ENCODE data around the gene ANKRD33B. TPM values are rescaled to one million over a fixed set of nuclear protein-coding genes. Genes with fewer than 3 reads are reported as not detected.

The ANKRD33B gene
- total RNA-seq, 1 donor from 2014 or later = 14.2 TPM

DNA sequence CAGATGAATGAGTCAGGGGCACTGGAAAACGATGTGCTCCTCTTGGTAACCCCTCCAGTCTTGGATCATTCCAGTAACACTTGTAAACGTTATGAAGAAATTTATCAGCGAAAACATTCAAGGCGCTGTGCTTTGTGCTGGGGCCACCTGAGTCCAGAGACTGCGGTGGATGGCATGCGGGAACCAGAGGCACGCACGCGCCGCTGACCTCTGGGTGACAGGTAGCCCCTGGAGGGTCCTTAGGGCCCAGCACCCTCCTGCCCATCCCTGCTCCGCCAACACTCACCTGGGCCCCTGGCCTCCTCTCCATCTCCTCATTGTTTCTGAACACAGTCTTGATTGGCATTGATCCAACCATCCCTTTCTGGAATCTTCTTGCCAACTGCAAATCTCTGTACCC is 110.2 kb downstream of the ANKRD33B start:
- peaks cover 0 to under 1% of the 10 kb centered on the region in 2 donors for H3K36me3 ChIP-seq
- H3K4me1 ChIP-seq = no peaks in the 10 kb centered on the region
- no peak overlapping the region for H3K27ac ChIP-seq
- H3K4me3 ChIP-seq = no peak overlapping the region
- H3K9me3 ChIP-seq = no peaks in the 10 kb centered on the region
- TF ChIP-seq, protein P1, sequence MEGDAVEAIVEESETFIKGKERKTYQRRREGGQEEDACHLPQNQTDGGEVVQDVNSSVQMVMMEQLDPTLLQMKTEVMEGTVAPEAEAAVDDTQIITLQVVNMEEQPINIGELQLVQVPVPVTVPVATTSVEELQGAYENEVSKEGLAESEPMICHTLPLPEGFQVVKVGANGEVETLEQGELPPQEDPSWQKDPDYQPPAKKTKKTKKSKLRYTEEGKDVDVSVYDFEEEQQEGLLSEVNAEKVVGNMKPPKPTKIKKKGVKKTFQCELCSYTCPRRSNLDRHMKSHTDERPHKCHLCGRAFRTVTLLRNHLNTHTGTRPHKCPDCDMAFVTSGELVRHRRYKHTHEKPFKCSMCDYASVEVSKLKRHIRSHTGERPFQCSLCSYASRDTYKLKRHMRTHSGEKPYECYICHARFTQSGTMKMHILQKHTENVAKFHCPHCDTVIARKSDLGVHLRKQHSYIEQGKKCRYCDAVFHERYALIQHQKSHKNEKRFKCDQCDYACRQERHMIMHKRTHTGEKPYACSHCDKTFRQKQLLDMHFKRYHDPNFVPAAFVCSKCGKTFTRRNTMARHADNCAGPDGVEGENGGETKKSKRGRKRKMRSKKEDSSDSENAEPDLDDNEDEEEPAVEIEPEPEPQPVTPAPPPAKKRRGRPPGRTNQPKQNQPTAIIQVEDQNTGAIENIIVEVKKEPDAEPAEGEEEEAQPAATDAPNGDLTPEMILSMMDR (IDR thresholded peaks at IDR 0.05) = no peak
- TF ChIP-seq POLR2AphosphoS5 (IDR thresholded peaks at IDR 0.05; ENCODE audit: insufficient read depth in 1 of 2, low read depth in 1 of 2) (no peak), POLR2A (IDR thresholded peaks at IDR 0.05) (no peak)
- H3K27me3 ChIP-seq = no peaks in the 10 kb centered on the region
- intact Hi-C loops (cut with DNase I) = no loop called here
- no peak for DNase-seq (ENCODE audit: extremely low spot score in 2 of 2)

DNA sequence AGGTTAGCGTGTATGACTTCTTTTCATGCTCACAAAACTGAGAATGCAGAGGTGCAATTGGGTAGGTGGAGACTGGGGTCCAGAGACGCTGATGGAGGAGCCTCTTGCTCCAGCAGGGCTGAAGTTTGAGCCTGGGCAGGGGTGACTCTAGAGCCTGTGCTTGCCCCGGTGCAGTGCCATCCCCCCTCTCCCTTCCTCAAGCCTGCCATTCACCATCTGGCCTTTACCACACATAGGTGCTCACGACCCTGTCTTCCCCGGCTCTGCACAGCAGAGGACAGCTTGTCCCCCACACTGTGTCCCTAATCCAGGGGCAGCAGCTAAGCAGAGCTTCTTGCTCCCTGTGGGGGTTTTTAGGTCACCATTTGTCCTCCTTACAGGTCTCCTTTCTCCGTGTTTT is 110.7 kb downstream of the ANKRD33B start:
- Histone ChIP-seq H3K4me1 (no peaks in the 10 kb centered on the region), H3K9me3 (no peaks in the 10 kb centered on the region), H3K4me3 (no peak overlapping the region), H3K27ac (no peak overlapping the region), H3K27me3 (no peaks in the 10 kb centered on the region), H3K36me3 (peaks cover 4 to 6% of the 10 kb centered on the region in 2 donors)
- intact Hi-C loops (cut with DNase I) = no loop called here
- TF ChIP-seq, protein P1 (IDR thresholded peaks at IDR 0.05) = no peak
- TF ChIP-seq POLR2AphosphoS5 (IDR thresholded peaks at IDR 0.05; ENCODE audit: insufficient read depth in 1 of 2, low read depth in 1 of 2) (no peak), POLR2A (IDR thresholded peaks at IDR 0.05) (no peak)
- DNase-seq (ENCODE audit: extremely low spot score in 2 of 2) = no peak

DNA sequence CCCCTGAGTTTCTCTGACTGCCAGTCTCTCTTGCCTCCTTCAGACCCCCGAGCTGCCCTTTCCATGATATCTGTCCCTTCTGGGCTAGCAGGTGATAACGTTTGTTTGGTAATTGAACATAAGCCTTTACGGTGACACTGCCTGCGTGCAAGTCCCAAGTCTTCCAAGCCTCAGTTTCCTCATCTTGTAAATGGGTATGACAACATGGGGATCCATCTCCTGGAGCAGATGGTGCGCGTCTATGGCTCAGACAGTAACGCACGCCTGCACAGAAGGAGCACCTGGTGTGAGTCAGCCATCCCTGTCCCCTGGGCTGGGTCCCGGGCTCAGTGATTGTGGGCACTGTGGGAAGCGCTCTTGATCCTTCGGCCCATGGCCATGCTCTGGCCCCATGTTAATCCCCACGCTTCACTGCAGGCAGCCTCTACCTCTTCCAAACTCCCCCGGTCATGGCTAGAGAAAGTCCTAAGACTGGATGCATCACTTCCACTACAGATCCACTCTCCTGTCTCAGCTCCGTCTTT is 111.4 kb downstream of the ANKRD33B start:
- DNase-seq (ENCODE audit: extremely low spot score in 2 of 2) = no peak
- H3K9me3 ChIP-seq = no peaks in the 10 kb centered on the region
- H3K27me3 ChIP-seq = no peaks in the 10 kb centered on the region
- H3K36me3 ChIP-seq = peaks cover 7 to 10% of the 10 kb centered on the region in 2 donors
- no peak for TF ChIP-seq POLR2AphosphoS5 (IDR thresholded peaks at IDR 0.05; ENCODE audit: insufficient read depth in 1 of 2, low read depth in 1 of 2)
- TF ChIP-seq POLR2A (IDR thresholded peaks at IDR 0.05) = no peak
- TF ChIP-seq, protein P1 (IDR thresholded peaks at IDR 0.05) = no peak
- H3K27ac ChIP-seq = no peak overlapping the region
- intact Hi-C loops (cut with DNase I) = no loop called here
- H3K4me3 ChIP-seq = no peak overlapping the region
- no peaks in the 10 kb centered on the region for H3K4me1 ChIP-seq

DNA sequence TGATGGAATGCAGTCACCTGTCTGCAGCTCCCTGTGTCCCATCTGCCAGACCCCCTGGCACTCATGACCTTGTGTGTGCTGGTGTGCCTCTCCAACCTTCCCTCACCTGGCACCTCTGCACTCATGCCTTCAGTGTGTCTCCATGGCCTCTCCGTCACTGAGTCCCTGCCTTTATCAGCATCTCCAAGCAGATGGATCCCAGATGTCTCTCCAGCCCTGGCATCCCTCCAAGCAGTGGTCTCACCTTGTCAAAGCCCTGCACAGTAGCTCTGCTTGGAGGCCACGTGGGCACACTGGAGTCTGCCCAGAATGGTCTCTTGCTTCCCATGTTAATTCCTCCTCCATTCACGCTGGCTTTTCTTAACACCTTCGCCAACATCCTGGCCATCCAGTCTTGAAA is 112.4 kb downstream of the ANKRD33B start:
- TF ChIP-seq POLR2AphosphoS5 (IDR thresholded peaks at IDR 0.05; ENCODE audit: insufficient read depth in 1 of 2, low read depth in 1 of 2) = no peak
- TF ChIP-seq, protein P1 (IDR thresholded peaks at IDR 0.05) = no peak
- TF ChIP-seq POLR2A (IDR thresholded peaks at IDR 0.05) = no peak
- no peak for DNase-seq (ENCODE audit: extremely low spot score in 2 of 2)

DNA sequence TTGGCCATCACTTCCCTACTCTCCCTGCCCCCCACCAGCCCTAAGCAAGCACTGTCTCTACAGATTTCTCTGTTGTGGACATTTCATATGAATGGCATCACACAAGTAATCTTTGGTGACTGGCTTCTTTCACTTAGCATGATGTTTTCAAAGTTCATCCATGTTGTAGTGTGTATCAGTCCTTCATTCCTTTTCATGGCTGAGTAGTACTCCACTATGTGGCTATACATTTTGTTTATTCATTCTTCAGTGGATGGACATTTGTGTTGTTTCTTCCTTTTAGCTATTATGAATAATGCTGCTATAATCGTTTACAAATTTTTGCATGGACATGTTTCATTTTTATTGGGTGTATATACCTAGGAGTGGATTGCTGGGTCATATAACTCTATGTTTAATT is 113.1 kb downstream of the ANKRD33B start:
- TF ChIP-seq POLR2AphosphoS5 (IDR thresholded peaks at IDR 0.05; ENCODE audit: insufficient read depth in 1 of 2, low read depth in 1 of 2) (no peak), POLR2A (IDR thresholded peaks at IDR 0.05) (no peak)
- TF ChIP-seq, protein P1 (IDR thresholded peaks at IDR 0.05) = no peak
- no peak overlapping the region for H3K27ac ChIP-seq
- H3K27me3 ChIP-seq = no peaks in the 10 kb centered on the region
- intact Hi-C loops (cut with DNase I) = no loop called here
- no peak overlapping the region for H3K4me3 ChIP-seq
- no peak for DNase-seq (ENCODE audit: extremely low spot score in 2 of 2)
- no peaks in the 10 kb centered on the region for H3K4me1 ChIP-seq
- H3K36me3 ChIP-seq = peaks cover 7 to 25% of the 10 kb centered on the region in 2 donors
- H3K9me3 ChIP-seq = no peaks in the 10 kb centered on the region

More for the DNA sequence above, 112.4 kb downstream of the ANKRD33B start:
- no peak overlapping the region for H3K4me3 ChIP-seq
- no peak overlapping the region for H3K27ac ChIP-seq
- no peaks in the 10 kb centered on the region for H3K9me3 ChIP-seq
- peaks cover 7 to 20% of the 10 kb centered on the region in 2 donors for H3K36me3 ChIP-seq
- no peaks in the 10 kb centered on the region for H3K27me3 ChIP-seq
- no peaks in the 10 kb centered on the region for H3K4me1 ChIP-seq
- intact Hi-C loops (cut with DNase I) = no loop called here

Data from vagina (tissue), 2 donors.